Stimulated activated CD8-positive, alpha-beta memory T cell treated with anti-CD3 and anti-CD28 coated beads, Interleukin-7, amount 100 ng/mL, for 24 hours (primary cell): ENCODE data around the gene SHTN1.

ENCODE experiments used
- DNase-seq: peaks from one replicate; pipeline ENCODE4 v3.0.0-alpha.2; 2020; ENCODE audit warnings: low read depth

The SHTN1 gene

DNA sequence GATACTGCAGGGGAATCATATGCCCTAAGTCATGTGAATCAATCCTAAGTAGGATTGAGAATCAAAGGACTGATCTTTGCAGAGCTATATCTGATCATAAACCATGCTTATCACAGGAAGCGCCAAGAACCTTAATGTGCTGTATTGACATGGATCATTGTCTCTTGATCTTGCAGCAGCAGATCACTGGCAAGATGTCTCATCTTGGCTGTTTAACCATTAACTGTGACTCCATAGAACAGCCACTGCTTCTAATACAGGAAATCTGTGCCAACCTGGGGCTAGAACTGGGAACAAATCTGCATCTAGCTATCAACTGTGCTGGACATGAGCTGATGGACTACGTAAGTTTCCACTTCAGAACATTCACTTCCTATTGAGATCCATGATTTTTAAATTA is 134.0 kb downstream of the SHTN1 start:
- DNase-seq, result no peak

DNA sequence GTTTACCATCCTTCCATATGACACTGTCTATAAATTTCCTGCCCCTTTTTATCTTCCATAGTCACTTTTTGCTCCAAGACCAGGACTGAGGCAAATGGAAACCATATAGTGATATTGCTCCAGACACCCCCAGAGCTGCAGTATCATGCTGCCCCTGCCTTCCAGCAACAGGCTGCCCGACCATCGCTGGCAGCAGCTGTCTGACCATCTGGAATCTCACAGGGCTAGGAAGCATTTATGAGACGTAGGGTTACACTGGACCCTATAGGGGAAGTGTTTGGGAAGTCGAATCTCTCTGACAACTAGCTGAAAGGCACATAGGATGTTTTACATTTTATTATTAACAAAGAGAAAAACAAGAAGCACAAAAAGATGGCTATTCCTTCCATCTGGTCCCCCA is 136.3 kb downstream of the SHTN1 start:
- no peak for DNase-seq

DNA sequence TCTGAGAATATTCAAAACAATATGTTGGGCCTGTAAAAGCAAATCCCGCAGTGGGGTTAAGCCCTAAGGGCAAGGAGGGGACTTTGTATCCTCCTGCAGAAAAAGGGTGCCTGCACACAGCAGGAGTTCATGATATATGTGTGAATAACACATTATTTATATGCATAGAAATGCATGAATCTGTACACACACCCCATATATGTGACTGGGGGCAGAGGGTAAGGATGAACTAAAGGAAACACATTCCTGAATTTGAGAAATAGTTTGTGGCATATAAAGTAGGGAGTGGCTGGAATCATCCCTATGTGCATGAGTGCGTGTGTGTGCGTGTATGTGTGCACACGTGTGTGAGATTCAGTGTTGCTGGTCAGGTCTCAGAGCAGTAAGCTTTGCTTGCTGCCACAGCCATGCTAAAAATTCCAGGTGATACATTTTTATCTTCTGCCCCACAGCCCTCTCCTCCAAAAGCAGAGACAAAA is 136.8 kb downstream of the SHTN1 start:
- DNase-seq, result no peak

DNA sequence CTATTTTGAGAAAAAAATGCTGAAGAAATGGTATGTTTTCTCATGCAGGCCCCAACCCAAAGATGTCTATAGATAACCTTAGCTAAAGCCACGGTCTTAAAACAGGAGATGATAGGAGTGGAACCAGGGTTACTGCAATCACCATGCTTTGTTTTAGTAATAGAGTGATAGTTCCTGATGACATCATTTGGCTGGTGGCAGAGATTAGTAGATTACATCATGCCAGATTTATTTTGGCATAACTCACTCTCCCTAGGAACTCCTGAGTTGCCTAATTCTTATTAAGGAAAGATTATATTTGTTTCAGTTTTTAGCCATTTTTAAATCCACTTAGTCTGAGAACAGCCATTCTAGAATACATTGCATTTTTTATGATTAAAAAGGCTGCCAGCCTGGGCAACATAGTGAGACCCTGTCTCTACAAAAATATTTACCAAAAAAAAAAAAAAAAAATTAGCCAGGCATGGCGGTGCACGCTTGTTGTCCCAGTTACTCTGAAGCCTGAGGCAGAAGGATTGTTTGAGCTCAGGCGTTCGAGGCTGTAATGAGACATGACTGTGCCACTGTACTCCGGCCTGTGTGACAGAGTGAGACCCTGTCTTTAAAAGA is 137.9 kb downstream of the SHTN1 start:
- no peak for DNase-seq

DNA sequence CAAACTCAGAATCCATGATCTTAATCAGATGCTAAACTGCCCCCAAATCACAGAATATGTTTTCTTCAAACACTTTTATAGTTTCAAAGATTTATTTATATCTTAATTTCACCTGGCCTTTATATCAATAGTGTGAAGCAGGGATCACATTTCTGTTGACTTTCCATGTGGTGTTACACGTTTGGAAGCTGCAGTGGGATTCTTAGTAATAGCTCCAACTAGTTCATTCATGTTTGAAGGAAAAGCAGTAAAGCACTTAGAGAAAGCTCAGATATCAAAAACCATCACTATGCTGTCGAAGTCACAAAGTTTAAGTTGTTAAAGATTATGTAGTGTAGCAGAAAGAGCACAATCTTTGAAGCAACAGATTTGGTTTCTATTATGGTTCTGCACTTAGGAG is 138.9 kb downstream of the SHTN1 start:
- no peak for DNase-seq

DNA sequence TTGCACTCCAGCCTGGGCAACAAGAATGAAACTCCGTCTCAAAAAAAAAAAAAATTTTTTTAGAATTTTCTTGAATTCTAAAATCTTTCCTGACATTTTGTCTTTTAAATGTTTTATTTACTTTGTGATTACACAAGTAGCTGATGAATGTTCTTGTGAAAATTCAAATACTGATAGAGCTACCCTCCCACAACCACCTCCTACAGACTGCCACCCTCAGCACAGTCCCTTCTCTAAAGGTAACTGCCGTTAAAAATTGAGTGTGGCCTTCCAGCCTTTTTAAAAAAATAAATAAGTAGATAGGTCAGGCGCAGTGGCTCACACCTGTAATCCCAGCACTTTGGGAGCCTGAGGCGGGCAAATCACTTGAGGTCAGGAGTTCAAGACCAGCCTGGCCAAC is 140.6 kb downstream of the SHTN1 start:
- no peak for DNase-seq

DNA sequence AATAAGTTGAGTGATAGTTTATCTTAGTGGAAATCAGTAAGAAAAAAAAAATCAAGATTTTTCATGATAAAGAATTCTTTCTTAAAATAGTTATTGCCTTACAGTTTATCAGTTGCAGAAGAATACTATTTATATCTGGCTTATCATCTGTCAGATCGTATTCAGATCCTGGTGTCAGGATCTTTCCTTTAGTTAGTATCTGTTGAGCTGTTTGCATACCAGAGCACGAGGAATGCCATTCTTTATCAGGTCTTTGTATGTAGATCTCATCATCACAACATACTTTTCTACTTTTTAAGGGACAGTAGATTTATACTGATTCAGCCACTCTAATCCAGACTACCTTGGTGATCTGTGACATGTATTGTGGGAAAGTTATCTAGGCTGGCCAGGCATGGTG is 143.2 kb downstream of the SHTN1 start:
- no peak for DNase-seq

DNA sequence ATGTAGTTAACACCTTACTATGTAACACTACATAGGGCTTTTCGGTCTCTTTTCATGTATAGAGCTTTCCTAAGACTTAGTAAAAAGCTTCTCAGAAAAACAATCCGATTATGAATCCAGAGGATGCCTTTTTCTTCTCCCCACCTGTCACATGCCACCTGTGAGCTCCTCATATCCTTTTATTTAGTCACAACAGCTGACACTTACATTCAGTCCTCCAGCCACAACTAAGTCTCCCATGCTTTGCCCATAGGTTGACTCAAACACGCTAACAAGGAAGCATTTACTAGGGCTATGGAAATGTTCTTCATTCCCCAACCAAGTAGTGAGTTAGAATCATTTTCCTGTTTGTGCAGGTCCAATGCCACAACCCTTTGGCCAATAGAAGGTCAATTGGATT is 147.8 kb downstream of the SHTN1 start:
- no peak for DNase-seq

DNA sequence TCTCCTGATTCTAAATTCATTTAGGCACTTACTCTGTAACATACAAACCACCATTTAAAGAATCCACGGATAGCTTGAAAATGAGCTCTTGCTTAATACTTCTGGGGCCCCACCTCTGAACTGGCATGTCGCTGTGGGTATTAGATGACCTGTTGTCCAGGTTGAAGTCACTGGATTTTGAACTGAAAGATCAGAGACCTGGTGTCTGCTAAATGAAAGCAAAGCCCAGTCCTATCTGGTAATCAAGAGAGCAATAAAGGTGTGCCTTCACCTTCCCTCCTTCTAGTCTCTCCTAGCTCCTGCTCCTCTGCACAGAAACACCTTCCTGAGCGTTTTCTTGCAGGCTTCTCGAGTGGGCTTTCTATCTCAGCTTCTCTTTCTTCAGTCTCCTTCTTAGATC is 151.3 kb downstream of the SHTN1 start:
- DNase-seq, result no peak

DNA sequence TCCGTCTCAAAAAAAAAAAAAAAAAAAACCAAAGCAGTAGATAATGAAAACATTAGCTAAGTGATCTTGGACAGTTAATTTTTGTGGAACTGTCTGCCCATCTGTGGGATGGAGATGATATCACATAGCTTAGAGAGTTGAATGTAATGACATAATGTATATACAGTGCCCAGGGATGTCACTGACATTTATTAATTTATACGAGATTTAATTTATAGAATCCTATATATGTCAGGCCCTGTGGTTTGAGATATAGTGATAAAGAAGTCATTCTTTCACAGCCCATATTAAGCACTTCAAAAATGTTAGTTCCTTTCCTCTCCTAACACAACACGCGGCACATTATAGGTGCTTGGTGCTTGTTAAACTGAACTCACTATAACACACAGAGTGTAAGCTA is 151.7 kb downstream of the SHTN1 start:
- no peak for DNase-seq

DNA sequence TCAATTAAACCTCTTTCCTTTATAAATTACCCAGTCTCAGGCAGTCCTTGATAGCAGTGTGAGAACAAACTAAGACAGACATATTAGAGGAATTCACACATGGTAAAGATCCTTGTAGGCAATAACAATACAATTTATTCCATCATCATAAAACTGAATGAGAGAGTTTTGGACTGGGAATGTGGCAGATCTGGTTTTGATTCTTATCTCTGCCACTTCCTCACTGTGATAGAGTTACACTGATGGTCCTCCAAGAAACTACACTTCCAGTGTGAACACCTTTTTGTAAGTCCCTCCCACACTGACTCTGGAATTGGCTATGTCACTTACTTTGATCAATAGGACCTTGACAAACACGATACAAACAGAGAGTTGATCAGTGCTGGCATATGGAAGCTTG is 152.7 kb downstream of the SHTN1 start:
- no peak for DNase-seq

DNA sequence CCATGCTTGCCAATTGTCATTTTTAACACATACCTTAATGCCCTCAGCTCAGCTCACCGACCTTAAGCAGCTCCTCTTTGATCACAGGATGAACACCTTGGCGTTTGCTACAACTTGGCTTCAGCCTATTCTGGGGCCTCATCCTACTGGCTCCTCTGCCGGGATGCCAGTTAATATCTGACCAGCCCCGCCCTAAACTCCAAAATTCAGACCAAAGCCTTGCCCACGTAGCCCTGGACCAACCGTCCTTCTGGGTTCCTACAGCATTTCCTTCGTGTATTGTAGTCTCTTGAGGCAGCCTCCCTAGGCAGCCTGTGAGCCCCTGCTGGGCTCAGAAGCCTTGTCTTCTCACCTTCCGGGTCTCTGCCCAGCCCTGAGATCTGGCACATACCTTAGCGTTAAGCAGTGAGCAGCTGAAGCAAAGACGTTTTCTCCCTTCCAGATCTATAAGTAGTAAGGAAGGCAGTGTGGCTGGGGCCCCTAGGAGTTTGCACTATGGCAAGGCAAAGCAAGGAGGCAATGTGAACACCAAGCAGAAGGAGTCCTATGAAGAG is 154.9 kb downstream of the SHTN1 start:
- DNase-seq, result no peak

DNA sequence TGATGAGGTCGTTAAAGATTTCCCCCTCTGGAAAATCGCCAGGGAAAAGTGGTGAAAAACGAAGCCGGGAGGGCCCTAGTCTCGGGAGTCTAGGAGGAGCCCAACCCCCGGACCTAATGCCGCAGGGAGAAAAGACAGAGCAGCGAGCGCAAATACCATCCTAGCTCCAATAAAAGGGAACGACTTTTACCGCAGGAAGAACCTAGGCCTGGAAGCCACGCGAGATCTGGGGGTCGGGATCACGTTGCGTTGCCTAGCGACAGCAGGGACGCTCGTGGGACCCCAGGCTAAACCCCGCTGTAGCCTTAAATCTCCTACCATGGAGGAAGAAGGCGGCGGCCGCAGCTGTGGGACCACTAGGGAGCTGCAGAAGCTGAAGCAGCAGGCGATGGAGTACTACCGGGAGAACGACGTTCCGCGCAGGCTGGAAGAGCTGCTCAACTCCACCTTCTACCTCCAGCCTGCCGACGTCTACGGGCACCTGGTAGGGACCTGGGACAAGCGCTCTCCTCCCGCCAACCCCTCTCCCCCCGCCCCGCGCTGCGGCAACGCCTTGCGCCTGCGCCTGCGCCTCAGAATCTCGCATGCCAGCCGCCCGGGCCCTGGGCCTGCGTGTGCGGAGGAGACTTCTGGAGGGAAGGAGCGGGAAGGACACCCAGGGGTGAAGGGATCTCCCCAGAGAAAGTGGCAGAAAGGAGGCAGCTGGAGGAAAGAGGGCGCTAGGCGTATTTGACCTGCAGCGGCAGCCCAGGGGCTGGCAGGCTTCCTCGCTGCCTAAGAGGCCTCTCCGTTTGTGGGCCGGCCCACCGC is 155.5 kb downstream of the SHTN1 start, which contains the start of gene ENO4:
Gene ENO4 (plus strand): TSS at position 252 of the 810 bp plus-strand sequence. CDS start 68 bp downstream, at position 320.
- DNase-seq, result no peak

DNA sequence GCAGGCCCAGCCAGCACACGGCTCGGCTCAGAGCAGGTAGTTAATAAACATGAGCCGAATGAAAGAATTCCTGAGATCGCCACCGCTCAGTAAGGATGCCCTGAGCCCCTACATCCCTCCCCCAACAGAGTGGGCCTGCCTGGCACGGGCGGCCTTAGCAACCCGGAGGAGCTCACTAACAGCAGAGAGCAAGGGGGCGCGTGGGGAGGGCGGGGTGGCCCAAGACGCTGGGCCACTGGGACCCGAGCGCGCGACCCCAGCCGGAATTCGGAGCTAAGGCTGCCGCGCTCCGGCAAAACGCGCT is 156.1 kb downstream of the SHTN1 start:
- no peak for DNase-seq

DNA sequence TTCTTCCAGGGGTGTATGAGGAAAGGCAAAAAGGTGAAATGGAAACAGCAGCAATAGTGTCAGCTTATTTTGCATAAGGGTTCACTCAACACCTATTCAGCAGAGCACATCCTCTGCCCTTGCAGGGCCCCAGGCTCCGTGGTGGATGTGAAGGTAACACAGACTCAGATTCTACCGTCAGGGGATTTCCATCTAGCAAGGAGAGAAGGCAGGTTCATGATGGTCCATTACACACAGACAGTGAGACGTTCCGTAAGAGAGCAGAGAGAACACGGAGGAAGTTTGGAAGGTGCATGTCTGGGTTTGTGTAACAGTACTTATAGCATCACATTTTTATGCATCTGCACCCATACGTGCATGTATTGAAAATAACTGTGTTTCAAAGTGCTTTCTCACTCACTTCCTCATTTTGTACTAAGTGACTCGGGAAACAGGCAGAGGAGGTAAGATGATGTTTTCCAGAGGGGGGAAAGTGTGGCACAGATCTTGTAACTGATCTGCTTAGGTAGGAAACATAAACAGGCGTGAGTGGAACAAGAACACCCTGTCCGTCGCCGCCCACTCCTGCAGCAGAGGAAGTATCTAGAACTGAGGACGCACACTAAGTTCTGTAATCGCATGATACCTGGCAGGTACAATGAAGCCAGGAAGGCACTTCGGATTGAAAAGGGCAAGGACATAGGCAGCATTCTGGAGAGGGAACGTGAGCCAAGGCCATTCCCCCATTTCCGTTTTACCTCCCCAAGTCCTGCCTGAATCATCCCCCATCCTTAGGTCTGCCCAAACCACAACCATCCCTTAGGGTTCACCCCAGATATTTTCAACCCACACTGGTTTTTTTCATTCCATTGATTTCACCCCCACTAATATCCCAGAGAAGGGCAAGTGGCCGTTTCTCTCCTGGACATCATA is 156.7 kb downstream of the SHTN1 start:
- no peak for DNase-seq

DNA sequence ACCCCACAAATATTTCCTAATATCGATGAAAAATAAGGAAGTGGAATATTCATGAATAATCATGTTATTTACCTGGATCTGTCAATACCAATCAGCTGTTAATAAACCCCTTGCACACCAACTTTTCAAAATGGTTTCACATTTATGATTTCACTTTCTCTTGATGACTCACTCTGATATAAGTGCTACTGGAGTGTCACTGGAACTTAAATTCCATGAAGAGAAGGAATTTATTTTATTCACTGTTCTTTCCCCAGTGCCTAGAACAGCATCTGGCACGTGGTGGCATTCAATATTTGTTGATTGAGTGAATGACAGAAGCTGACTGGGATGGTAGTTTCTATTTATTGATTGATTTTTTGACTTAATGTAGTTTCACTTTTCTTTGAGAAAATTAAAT is 159.2 kb downstream of the SHTN1 start:
- no peak for DNase-seq

DNA sequence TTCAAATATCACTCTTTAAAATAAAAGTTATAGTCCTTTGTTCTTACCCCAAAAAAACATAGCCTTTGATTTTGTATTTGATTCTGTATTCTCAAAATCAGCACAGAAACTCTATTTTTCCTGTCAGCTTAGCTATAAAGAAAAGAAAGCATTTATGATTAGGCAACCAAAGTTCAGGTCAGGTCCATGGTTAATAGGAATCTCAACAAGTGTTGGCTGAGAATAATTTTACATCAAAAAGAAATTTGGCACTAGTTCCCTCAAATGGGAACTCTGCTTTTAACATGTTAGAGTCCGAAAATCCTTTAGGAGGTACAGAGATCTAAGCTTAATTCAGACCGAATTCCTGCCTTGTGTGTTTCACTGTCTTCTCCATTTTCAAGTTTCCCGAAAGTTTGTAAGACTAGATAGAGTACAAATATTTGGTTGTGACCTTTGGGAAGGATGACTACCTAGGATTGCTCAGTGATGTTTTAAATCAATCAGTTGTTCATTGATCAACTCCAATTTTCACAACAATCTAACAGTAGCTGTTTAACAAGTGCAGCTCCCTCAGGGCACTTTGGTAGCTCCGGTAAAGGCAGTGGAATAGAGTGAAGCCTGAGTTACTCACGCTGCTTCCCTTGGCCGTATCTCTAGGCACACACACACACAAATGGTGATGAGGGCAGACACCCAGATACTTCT is 164.5 kb downstream of the SHTN1 start:
- no peak for DNase-seq

DNA sequence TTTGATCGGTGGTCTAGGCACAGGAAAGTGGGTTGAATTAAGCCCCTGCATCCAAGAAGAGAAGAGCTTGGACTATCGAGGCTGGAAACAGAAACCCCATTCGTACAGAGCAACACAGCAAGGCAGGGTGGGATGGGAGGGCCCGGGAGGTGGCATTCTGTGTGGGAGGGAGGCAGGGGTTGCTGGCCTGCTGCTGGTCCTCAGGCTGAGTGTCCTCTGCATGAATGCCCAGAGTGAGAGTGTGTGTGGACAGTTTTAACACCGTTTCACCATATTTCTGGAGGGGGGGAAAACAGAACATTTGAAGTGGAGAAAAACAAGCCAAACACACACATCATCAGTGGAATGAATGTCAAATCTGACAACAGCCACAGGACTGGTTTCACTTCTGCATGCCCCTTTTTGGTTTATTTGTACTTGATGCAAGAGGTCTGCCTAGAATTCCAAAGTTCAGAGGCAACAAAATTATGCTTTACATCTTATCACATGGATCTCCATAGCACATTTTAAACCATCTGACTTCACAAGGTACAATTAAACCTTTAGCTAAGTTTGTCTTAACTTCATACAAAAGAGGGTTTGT is 166.8 kb downstream of the SHTN1 start:
- DNase-seq, result no peak

DNA sequence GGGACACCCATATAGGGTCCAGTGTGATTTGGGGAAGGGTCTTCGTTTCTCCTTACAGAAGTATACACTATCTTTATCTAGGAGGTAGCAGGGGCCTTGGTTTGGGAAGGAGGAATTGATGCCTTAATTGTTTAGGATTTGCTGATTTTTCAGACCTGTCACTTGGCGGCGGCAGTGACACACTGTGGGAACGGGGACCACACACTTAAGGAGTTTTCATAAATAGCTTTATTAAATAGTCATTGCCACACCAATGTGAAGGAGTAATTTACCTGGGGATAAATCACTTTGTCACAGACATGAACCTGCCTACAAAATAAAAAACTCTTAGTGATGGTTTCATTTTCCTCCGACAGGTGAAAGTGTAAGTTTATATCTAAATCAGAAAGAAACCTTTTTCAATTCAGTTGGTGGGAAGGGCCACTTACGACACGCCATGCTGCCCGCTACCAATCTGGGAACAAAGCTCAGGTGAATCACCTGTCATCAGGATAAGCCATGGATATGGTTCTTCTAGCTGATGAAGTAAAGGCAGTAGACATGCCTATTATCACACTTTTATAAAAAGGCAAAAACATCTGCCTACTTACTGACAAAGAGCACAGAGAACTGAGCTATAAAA is 168.0 kb downstream of the SHTN1 start:
- DNase-seq, result no peak

DNA sequence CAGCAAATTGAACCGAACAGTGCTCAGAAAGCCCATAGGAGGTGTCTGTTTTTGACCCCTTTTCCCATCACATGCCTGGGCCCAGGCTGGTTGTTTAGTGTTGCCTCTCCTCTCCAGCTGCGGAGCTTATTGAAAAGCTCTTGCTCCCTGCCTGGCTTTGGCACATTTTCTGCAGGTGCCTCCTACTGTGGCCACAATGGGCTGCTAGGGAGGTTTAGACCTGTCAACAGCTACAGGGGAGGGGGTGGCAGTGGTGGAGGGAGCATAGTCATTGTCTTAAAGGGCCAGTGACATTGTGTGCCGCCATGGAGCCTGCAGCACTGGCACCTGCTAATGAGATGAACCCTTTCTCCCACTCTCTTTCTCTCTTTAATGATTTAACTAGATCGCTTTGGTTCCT is 168.9 kb downstream of the SHTN1 start:
- DNase-seq, result no peak

DNA sequence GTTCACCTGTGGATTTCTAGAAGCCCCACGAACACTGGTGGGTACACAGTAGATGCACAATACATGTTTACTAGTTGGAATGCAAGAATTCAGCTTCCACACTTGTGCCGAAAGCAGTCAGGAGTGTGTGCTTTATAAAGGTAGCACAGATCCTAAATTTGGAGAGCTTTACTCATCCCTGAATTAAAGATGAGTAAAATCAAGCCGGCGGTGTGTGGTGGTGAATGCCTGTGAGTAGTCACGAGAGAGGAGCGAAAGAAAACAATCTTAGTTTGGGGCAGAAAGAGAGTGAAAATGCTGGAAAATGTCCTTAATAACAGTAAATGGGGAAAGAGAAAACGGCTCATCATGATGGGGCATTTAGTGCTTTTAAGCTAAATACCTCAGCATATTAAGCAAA is 169.3 kb downstream of the SHTN1 start:
- DNase-seq, result no peak
